Measurements from ENCODE around the gene FLAD1. TPM values are rescaled to one million over a fixed set of nuclear protein-coding genes. Genes with fewer than 3 reads are reported as not detected.

The FLAD1 gene
- total RNA-seq, 1 donor, result 20.6 TPM

- Histone ChIP-seq H3K27ac (ENCODE audit: low read depth, low read length) (peak overlapping the region; percentile 66), H2AFZ (ENCODE audit: low read length) (no peak overlapping the region), H3K9me3 (ENCODE audit: low read depth, low read length) (no peaks in the 10 kb centered on the region), H3K4me2 (ENCODE audit: insufficient read depth, low read length) (peak overlapping the region; percentile 98), H3K4me3 (ENCODE audit: insufficient read depth, low read length) (peak overlapping the region; percentile 87), H3K36me3 (ENCODE audit: insufficient read depth, low read length) (peaks cover 63% of the 10 kb centered on the region), H4K20me1 (ENCODE audit: insufficient read depth, low read length) (peaks cover 21% of the 10 kb centered on the region), H3K4me1 (ENCODE audit: insufficient read depth, low read length) (peaks cover 19% of the 10 kb centered on the region), H3K79me2 (ENCODE audit: insufficient read depth, low read length) (peaks cover 35% of the 10 kb centered on the region), H3K27me3 (ENCODE audit: insufficient read depth, low read length) (no peaks in the 10 kb centered on the region)
- no peak for TF ChIP-seq CTCF (IDR thresholded peaks at IDR 0.05; ENCODE audit: extremely low read depth, low read depth, low read length)
- DNase-seq (ENCODE audit: insufficient read length, low spot score, missing footprints), result peak; percentile 74
Observed at GRCh38 chr1:154962156-154962749, 20.9 kb upstream of the FLAD1 start.

- Histone ChIP-seq H3K79me2 (ENCODE audit: insufficient read depth, low read length) (peaks cover 41% of the 10 kb centered on the region), H3K4me2 (ENCODE audit: insufficient read depth, low read length) (peak overlapping the region; percentile 98), H3K4me3 (ENCODE audit: insufficient read depth, low read length) (no peak overlapping the region), H3K27ac (ENCODE audit: low read depth, low read length) (no peak overlapping the region), H2AFZ (ENCODE audit: low read length) (no peak overlapping the region), H3K9me3 (ENCODE audit: low read depth, low read length) (no peaks in the 10 kb centered on the region), H3K27me3 (ENCODE audit: insufficient read depth, low read length) (no peaks in the 10 kb centered on the region), H3K36me3 (ENCODE audit: insufficient read depth, low read length) (peaks cover 69% of the 10 kb centered on the region), H3K4me1 (ENCODE audit: insufficient read depth, low read length) (peaks cover 24% of the 10 kb centered on the region), H4K20me1 (ENCODE audit: insufficient read depth, low read length) (peaks cover 26% of the 10 kb centered on the region)
- no peak for TF ChIP-seq CTCF (IDR thresholded peaks at IDR 0.05; ENCODE audit: extremely low read depth, low read depth, low read length)
- peak; percentile 59 for DNase-seq (ENCODE audit: insufficient read length, low spot score, missing footprints)
Observed at GRCh38 chr1:154962795-154963330, 20.3 kb upstream of the FLAD1 start.

GRCh38 chr1:154963643-154964042 lies 19.5 kb upstream of the FLAD1 start:
- Histone ChIP-seq H3K4me2 (ENCODE audit: insufficient read depth, low read length) (no peak overlapping the region), H3K27ac (ENCODE audit: low read depth, low read length) (no peak overlapping the region), H3K79me2 (ENCODE audit: insufficient read depth, low read length) (peaks cover 49% of the 10 kb centered on the region), H3K4me3 (ENCODE audit: insufficient read depth, low read length) (no peak overlapping the region), H4K20me1 (ENCODE audit: insufficient read depth, low read length) (peaks cover 34% of the 10 kb centered on the region), H3K36me3 (ENCODE audit: insufficient read depth, low read length) (peaks cover 69% of the 10 kb centered on the region), H2AFZ (ENCODE audit: low read length) (no peak overlapping the region), H3K4me1 (ENCODE audit: insufficient read depth, low read length) (peaks cover 32% of the 10 kb centered on the region), H3K9me3 (ENCODE audit: low read depth, low read length) (no peaks in the 10 kb centered on the region), H3K27me3 (ENCODE audit: insufficient read depth, low read length) (no peaks in the 10 kb centered on the region)
- TF ChIP-seq CTCF (IDR thresholded peaks at IDR 0.05; ENCODE audit: extremely low read depth, low read depth, low read length), result no peak
- peak; percentile 74 for DNase-seq (ENCODE audit: insufficient read length, low spot score, missing footprints)

GRCh38 chr1:154964359-154964758 lies 18.8 kb upstream of the FLAD1 start:
- no peak for DNase-seq (ENCODE audit: insufficient read length, low spot score, missing footprints)
- Histone ChIP-seq H3K27me3 (ENCODE audit: insufficient read depth, low read length) (no peaks in the 10 kb centered on the region), H3K4me3 (ENCODE audit: insufficient read depth, low read length) (no peak overlapping the region), H3K79me2 (ENCODE audit: insufficient read depth, low read length) (peaks cover 56% of the 10 kb centered on the region), H3K9me3 (ENCODE audit: low read depth, low read length) (no peaks in the 10 kb centered on the region), H3K4me1 (ENCODE audit: insufficient read depth, low read length) (peaks cover 39% of the 10 kb centered on the region), H3K27ac (ENCODE audit: low read depth, low read length) (no peak overlapping the region), H2AFZ (ENCODE audit: low read length) (no peak overlapping the region), H4K20me1 (ENCODE audit: insufficient read depth, low read length) (peaks cover 41% of the 10 kb centered on the region), H3K36me3 (ENCODE audit: insufficient read depth, low read length) (peaks cover 63% of the 10 kb centered on the region), H3K4me2 (ENCODE audit: insufficient read depth, low read length) (no peak overlapping the region)
- no peak for TF ChIP-seq CTCF (IDR thresholded peaks at IDR 0.05; ENCODE audit: extremely low read depth, low read depth, low read length)
